HTERT RPE-1 (cell line): ENCODE data around the gene DUSP14.

Experiments
- in situ Hi-C: fragments of 300-500 bp; cut with MboI; formaldehyde crosslinking; loops from 4 replicates; pipeline ENCODE4 v1.14.3; 2020; ENCODE audit warnings: low sequenced_read_pairs

Gene DUSP14

DNA sequence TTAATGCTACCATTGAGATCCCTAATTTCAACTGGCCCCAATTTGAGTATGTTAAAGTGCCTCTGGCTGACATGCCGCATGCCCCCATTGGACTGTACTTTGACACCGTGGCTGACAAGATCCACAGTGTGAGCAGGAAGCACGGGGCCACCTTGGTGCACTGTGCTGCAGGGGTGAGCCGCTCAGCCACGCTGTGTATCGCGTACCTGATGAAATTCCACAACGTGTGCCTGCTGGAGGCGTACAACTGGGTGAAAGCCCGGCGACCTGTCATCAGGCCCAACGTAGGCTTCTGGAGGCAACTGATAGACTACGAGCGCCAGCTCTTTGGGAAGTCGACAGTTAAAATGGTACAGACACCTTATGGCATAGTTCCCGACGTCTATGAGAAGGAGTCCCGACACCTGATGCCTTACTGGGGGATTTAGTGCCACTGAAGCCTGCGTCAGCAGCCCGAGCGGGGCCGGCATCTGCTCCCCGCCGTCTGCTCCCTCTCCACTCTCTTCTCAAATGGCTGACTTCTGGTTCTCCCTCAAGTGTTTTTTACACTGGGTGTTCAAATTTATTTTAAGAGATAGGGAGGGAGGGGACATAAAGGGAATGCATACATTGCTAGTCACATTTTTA is 22.9 kb downstream of the DUSP14 start:
- in situ Hi-C loops: no loop called here

GRCh38 chr17:37513711-37514110 is 24.0 kb downstream of the DUSP14 start:
- in situ Hi-C loops: no loop called here

GRCh38 chr17:37516127-37516571 is 26.5 kb downstream of the DUSP14 start:
- in situ Hi-C loops: no loop called here

GRCh38 chr17:37517881-37518280 is 28.2 kb downstream of the DUSP14 start:
- in situ Hi-C loops: no loop called here

DNA sequence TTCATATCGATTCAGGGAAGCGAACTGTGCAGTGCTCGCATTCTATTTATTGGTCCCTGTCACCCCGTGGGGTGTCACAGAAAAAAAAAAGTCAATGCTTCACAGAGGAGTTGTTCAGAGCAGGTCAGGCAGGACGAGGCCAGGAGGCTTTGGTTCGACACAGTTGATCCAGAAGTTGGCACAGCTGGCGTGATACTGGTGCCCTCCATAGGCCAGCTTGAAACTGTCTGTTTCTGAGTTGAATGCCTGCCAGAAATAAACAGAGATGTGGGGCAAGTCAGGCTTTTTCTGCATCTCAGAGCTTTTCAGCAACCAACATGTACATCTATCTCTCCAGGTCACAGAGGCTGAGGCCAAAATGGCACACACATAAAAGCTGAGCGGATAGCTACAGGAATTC is 29.1 kb downstream of the DUSP14 start:
- in situ Hi-C loops: no loop called here

- in situ Hi-C loops: no loop called here
Observed at GRCh38 chr17:37519251-37519985, 29.7 kb downstream of the DUSP14 start.

- in situ Hi-C loops: no loop called here
Observed at GRCh38 chr17:37520174-37520573, 30.5 kb downstream of the DUSP14 start.

DNA sequence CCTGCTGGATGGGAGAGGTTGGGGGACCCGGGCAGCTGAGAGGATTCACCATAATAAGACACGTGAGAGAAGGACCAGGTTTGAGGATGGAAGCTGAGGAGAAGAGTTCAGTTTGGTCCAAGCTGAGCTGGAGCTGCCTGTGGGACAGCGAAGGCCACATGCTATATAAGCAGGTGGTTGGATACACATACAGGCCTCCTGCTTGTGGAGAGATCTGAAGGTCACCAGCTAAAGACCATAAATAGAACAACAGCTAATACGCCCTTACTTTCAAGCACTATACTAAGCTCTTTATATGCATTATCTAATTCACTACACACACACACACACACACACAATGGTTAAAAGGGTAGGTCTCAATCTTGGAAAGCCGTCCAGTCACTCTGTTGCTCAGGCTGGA is 32.1 kb downstream of the DUSP14 start:
- in situ Hi-C loops: no loop called here

GRCh38 chr17:37523715-37524219 is 34.1 kb downstream of the DUSP14 start:
- in situ Hi-C loops: no loop called here

GRCh38 chr17:37527249-37527851 is 37.7 kb downstream of the DUSP14 start:
- in situ Hi-C loops: no loop called here

- in situ Hi-C loops: no loop called here
Observed at GRCh38 chr17:37530420-37530819, 40.7 kb downstream of the DUSP14 start.

DNA sequence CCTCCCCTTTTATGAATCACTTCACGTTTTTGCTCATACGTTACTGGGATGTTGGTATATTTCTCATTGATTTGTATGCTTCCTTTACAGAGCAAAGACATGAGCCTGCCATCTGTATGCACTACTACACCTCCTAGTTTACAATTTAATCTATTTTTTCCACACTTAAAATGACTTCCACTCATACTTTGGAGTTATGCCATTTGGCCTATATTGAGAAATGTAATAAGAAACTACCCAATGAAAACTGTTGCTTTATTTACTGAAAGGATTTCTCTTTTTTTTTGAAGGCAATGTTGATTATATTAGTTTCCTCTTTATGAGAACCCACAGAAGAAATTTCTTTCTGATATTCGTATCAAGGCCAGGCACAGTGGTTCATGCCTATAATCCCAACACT is 43.1 kb downstream of the DUSP14 start:
- in situ Hi-C loops: no loop called here

DNA sequence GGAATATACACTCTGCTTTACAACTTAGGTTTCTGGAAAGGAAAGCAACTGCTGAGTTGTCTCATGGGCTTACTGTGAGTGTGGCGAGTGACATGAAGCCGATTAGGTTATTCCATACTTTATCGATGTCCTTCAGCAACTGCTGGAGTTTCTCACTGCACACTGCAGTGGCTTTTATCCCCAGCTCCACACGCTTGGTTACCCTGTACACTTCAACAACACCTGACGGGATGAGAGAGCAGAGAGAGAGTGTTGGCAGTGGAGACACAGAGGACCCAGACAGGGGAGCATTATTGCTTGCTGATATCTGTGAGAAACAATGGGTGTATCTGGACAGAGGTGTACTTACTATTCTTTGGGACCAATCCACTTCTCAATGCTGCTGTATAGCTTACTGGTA is 46.2 kb downstream of the DUSP14 start:
- in situ Hi-C loops: no loop called here

- in situ Hi-C loops: no loop called here
Observed at GRCh38 chr17:37538981-37539659, 49.4 kb downstream of the DUSP14 start.

DNA sequence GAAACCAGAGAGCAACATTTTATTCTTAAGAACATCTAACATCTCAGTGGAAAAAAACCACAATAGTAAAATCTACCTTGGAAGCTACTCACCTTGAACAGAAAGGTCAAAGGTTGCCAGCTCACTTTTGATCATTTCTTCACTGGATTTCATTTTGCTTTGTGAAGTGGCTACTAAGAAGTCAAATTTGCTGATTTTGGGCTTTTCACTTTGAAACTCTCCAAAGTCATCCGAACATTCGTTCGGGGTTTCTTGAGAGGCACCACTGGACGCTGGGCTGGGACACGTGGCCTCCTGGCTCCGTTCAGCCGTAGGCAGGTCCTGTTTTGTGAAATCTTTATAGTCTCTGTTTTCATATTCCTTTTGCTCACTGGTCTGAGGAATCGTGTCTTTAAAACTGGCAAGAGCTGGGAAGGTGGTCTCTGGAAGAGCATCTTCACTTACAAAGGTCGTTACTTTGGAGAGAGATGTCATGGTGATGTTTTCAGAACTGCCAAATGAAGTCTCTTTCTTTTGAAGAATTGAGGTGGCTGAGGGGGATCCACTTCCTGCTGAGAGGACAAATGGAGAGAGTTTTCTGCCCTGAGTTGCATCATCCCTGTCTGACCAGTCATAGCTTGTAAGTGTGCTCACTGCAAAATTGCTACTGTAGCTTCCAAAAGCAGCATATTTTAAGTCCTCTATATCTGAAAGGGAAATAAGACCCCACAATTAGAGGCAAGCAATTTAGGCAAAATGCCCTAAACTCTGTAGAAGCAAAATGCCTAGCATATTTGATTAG is 52.4 kb downstream of the DUSP14 start:
- in situ Hi-C loops: no loop called here

GRCh38 chr17:37543637-37544052 is 54.0 kb downstream of the DUSP14 start:
- in situ Hi-C loops: no loop called here

DNA sequence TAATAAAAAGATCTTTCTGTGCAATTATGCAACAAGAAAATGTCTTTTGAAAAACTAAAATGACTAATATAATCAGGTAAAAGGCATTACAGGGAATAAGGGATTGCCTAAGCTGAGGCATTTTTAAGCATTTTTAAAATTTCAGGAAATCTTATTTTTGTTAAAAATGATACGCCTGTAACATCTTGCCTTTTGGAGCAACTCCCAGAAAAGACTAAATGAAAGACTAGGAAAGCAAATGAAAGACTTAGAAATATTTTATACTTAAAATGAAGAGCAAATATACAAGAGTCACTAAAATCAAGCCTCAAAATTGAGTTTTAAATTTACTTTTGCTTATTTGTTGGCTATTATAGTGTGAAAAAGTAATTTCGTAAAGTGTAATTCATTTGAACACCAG is 55.8 kb downstream of the DUSP14 start:
- in situ Hi-C loops: no loop called here

DNA sequence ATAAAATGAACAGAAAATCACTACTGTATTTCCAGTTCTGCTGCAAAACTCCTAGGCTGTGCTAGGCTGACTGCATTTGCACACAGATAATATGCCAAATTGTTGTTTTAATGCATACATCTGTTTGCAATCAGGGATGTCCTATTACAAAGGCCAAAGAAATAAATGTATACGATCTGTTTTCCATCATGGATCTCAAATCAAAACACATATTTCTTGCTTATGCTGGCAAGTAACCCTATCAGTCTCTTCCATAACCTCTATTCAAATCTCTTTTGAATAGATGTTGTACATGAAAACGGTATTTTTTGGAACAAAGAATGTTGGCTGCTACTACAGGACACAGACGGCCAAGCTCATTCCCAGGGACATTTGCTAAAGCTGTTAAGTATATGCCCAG is 56.6 kb downstream of the DUSP14 start:
- in situ Hi-C loops: no loop called here

- in situ Hi-C loops: no loop called here
Observed at GRCh38 chr17:37547986-37548385, 58.3 kb downstream of the DUSP14 start.

GRCh38 chr17:37551788-37552187 is 62.1 kb downstream of the DUSP14 start:
- in situ Hi-C loops: no loop called here
